Naive thymus-derived CD8-positive, alpha-beta T cell (primary cell): ENCODE data around the gene MCOLN2. TPM values are rescaled to one million over a fixed set of nuclear protein-coding genes. Genes with fewer than 3 reads are reported as not detected.

Experiments used
- ATAC-seq, 2 donors: fragments of 150-1000 bp; cut with Tn5 transposase in 1 of 2; sonication (Bioruptor Pico), chemical (Tn5 transposase) in 1 of 2; 1 replicate in 1 of 2; 2 replicates in 1 of 2; pipeline ENCODE4 v1.10.0; 2021; ENCODE audit warnings: mild to moderate bottlenecking in 2 of 2, moderate library complexity in 2 of 2
- POLR2A ChIA-PET: fragments of 350-600 bp; sonication (Branson Sonifier 250); formaldehyde crosslinking; loops from one replicate; lab custom pipeline; 2021; ENCODE audit warnings: antibody characterized with exemption; lab: Charles Lee
- DNase-seq, 10 donors: peaks; one replicate each; pipeline versions ENCODE4 v3.0.0 to v3.0.0-alpha.2; 2020 to 2022
- H3K27ac Mint-ChIP-seq, 10 donors: one replicate each; pipeline ENCODE4 v1.8.0; 2020 to 2022; ENCODE audit warnings: mild to moderate bottlenecking in 10 of 10, mixed read lengths in 10 of 10, moderate library complexity in 4 of 10, inconsistent platforms in 1 of 10
- H3K27me3 Mint-ChIP-seq, 5 donors: one replicate each; pipeline ENCODE4 v1.8.0; 2021 to 2022; ENCODE audit warnings: mixed read lengths in 5 of 5
- H3K36me3 Mint-ChIP-seq, 3 donors: one replicate each; pipeline ENCODE4 v1.8.0; 2020 to 2022; ENCODE audit warnings: mixed read lengths in 3 of 3, mild to moderate bottlenecking in 2 of 3, inconsistent platforms in 1 of 3
- H3K4me1 Mint-ChIP-seq, 4 donors: one replicate each; pipeline ENCODE4 v1.8.0; 2021 to 2022; ENCODE audit warnings: mixed read lengths in 4 of 4
- H3K4me3 Mint-ChIP-seq, 10 donors: one replicate each; pipeline ENCODE4 v1.8.0; 2020 to 2022; ENCODE audit warnings: mild to moderate bottlenecking in 10 of 10, mixed read lengths in 10 of 10, moderate library complexity in 6 of 10, inconsistent platforms in 1 of 10
- H3K9me3 Mint-ChIP-seq, 9 donors: one replicate each; pipeline ENCODE4 v1.8.0; 2020 to 2022; ENCODE audit warnings: mixed read lengths in 9 of 9, mild to moderate bottlenecking in 3 of 9, inconsistent platforms in 1 of 9, moderate library complexity in 1 of 9
- polyA plus RNA-seq, 3 donors: library from polyadenylated mRNA; unstranded; fragments of 300-500 nt; fragmentation: Illumina TruSeq; gene quantifications; one replicate each; pipeline ENCODE4 v1.2.3, GENCODE V29; 2021
- total RNA-seq, 8 experiments: library from RNA in 2 of 8; stranded (reverse) in 2 of 8; gene quantifications; one replicate each; pipeline ENCODE4 v1.2.3 and lab custom pipeline; 2021 to 2026

MCOLN2 gene
- total and polyA plus RNA-seq, 5 experiments from 2014 or later, result 1.1 to 3.7 (median 2.7) TPM

- DNase-seq (no peak), ATAC-seq (no peak)
- Mint-ChIP-seq H3K27me3 (peaks cover 0 to 10% (median 2%) of the 10 kb centered on the region in 5 donors), H3K4me1 (no peaks in the 10 kb centered on the region), H3K9me3 (no peaks in the 10 kb centered on the region), H3K27ac (no peak overlapping the region), H3K36me3 (no peaks in the 10 kb centered on the region), H3K4me3 (no peak overlapping the region)
- POLR2A ChIA-PET, result no interaction called here
Measured at GRCh38 chr1:84957966-84958365, 38.9 kb downstream of the MCOLN2 start.

- peaks cover 0 to 11% (median 2%) of the 10 kb centered on the region in 5 donors for H3K27me3 Mint-ChIP-seq
- H3K4me3 Mint-ChIP-seq, result no peak overlapping the region
- H3K9me3 Mint-ChIP-seq, result no peaks in the 10 kb centered on the region
- ATAC-seq, result no peak
- H3K36me3 Mint-ChIP-seq, result peaks cover 0 to 2% (median 0%) of the 10 kb centered on the region in 3 donors
- H3K27ac Mint-ChIP-seq, result peak overlapping the region in 1 of 10 donors; percentile 58
- H3K4me1 Mint-ChIP-seq, result no peaks in the 10 kb centered on the region
- POLR2A ChIA-PET, result no interaction called here
- no peak for DNase-seq
Measured at GRCh38 chr1:84956655-84957054, 40.3 kb downstream of the MCOLN2 start.

GRCh38 chr1:84956097-84956496, 40.8 kb downstream of the MCOLN2 start:
- peaks cover 0 to 12% (median 4%) of the 10 kb centered on the region in 5 donors for H3K27me3 Mint-ChIP-seq
- H3K27ac Mint-ChIP-seq, result no peak overlapping the region
- no peak overlapping the region for H3K4me3 Mint-ChIP-seq
- no peaks in the 10 kb centered on the region for H3K4me1 Mint-ChIP-seq
- peaks cover 0 to 3% (median 0%) of the 10 kb centered on the region in 3 donors for H3K36me3 Mint-ChIP-seq
- POLR2A ChIA-PET, result no interaction called here
- ATAC-seq (no peak), DNase-seq (no peak)
- H3K9me3 Mint-ChIP-seq, result peaks cover 0 to 1% (median 0%) of the 10 kb centered on the region in 9 donors

- H3K4me3 Mint-ChIP-seq, result no peak overlapping the region
- POLR2A ChIA-PET, result no interaction called here
- DNase-seq (no peak), ATAC-seq (no peak)
- no peak overlapping the region for H3K27ac Mint-ChIP-seq
- H3K9me3 Mint-ChIP-seq, result peaks cover 0 to 28% (median 9%) of the 10 kb centered on the region in 9 donors
- peaks cover 0 to 13% (median 11%) of the 10 kb centered on the region in 4 donors for H3K4me1 Mint-ChIP-seq
- peaks cover 0 to 29% (median 22%) of the 10 kb centered on the region in 3 donors for H3K36me3 Mint-ChIP-seq
- peaks cover 0 to 11% (median 7%) of the 10 kb centered on the region in 5 donors for H3K27me3 Mint-ChIP-seq
Measured at GRCh38 chr1:84949664-84950063, 47.2 kb downstream of the MCOLN2 start.

GRCh38 chr1:84947536-84948410, 49.1 kb downstream of the MCOLN2 start:
- POLR2A ChIA-PET, result interaction anchor here (0.5 to 1.6 kb wide), 2 partner anchors 188 to 328 kb away, joined by 4 to 5 read pairs; partner anchors contain the start of gene BCL10
- Mint-ChIP-seq H3K36me3 (peaks cover 0 to 29% (median 22%) of the 10 kb centered on the region in 3 donors), H3K27me3 (peaks cover 0 to 11% (median 5%) of the 10 kb centered on the region in 5 donors), H3K9me3 (peaks cover 0 to 28% (median 9%) of the 10 kb centered on the region in 9 donors), H3K4me1 (peaks cover 0 to 17% (median 12%) of the 10 kb centered on the region in 4 donors), H3K27ac (peak overlapping the region in 2 of 10 donors; percentile 16 to 20), H3K4me3 (no peak overlapping the region)
- ATAC-seq, result no peak
- DNase-seq, result no peak

- H3K36me3 Mint-ChIP-seq, result peaks cover 0 to 27% (median 22%) of the 10 kb centered on the region in 3 donors
- peaks cover 0 to 28% (median 9%) of the 10 kb centered on the region in 9 donors for H3K9me3 Mint-ChIP-seq
- peaks cover 0 to 17% (median 12%) of the 10 kb centered on the region in 4 donors for H3K4me1 Mint-ChIP-seq
- H3K27ac Mint-ChIP-seq, result peak overlapping the region in 7 of 10 donors; percentile 57 to 96 (median 75)
- H3K4me3 Mint-ChIP-seq, result peak overlapping the region in 1 of 10 donors; percentile 86
- POLR2A ChIA-PET, result no interaction called here
- ATAC-seq, result no peak
- DNase-seq, result no peak
- peaks cover 0 to 11% (median 5%) of the 10 kb centered on the region in 5 donors for H3K27me3 Mint-ChIP-seq
Measured at GRCh38 chr1:84946631-84947030, 50.3 kb downstream of the MCOLN2 start.

GRCh38 chr1:84944767-84945486, 52.0 kb downstream of the MCOLN2 start:
- H3K27ac Mint-ChIP-seq, result peak overlapping the region; percentile 87 to 99 (median 98)
- H3K9me3 Mint-ChIP-seq, result peaks cover 0 to 18% (median 7%) of the 10 kb centered on the region in 9 donors
- peak overlapping the region; percentile 70 to 92 (median 88) for H3K4me3 Mint-ChIP-seq
- ATAC-seq, result peak; percentile 90 to 92
- H3K4me1 Mint-ChIP-seq, result peaks cover 0 to 17% (median 12%) of the 10 kb centered on the region in 4 donors
- peak; percentile 22 to 95 (median 81) for DNase-seq
- POLR2A ChIA-PET, result interaction anchor here (0.6 to 2.0 kb wide), 11 partner anchors 54 to 331 kb away, joined by 3 to 31 read pairs (median 4); partner anchors contain the start of genes BCL10, C1orf52 and SYDE2
- no peaks in the 10 kb centered on the region for H3K27me3 Mint-ChIP-seq
- H3K36me3 Mint-ChIP-seq, result peaks cover 0 to 16% (median 12%) of the 10 kb centered on the region in 3 donors

- POLR2A ChIA-PET, result interaction anchor here (1.3 kb wide), 1 partner anchor 258 kb away, joined by 4 read pairs; no protein-coding TSS in a partner anchor
- peaks cover 0 to 6% (median 0%) of the 10 kb centered on the region in 5 donors for H3K27me3 Mint-ChIP-seq
- H3K27ac Mint-ChIP-seq, result no peak overlapping the region
- peaks cover 0 to 17% (median 12%) of the 10 kb centered on the region in 4 donors for H3K4me1 Mint-ChIP-seq
- no peaks in the 10 kb centered on the region for H3K36me3 Mint-ChIP-seq
- DNase-seq, result no peak
- no peak for ATAC-seq
- no peak overlapping the region for H3K4me3 Mint-ChIP-seq
- H3K9me3 Mint-ChIP-seq, result no peaks in the 10 kb centered on the region
Measured at GRCh38 chr1:84941843-84942242, 55.1 kb downstream of the MCOLN2 start.

- H3K36me3 Mint-ChIP-seq, result no peaks in the 10 kb centered on the region
- peak overlapping the region in 1 of 10 donors; percentile 11 for H3K27ac Mint-ChIP-seq
- H3K9me3 Mint-ChIP-seq, result no peaks in the 10 kb centered on the region
- H3K4me3 Mint-ChIP-seq, result no peak overlapping the region
- ATAC-seq (no peak), DNase-seq (no peak)
- peaks cover 0 to 6% (median 0%) of the 10 kb centered on the region in 5 donors for H3K27me3 Mint-ChIP-seq
- peaks cover 0 to 17% (median 10%) of the 10 kb centered on the region in 4 donors for H3K4me1 Mint-ChIP-seq
- POLR2A ChIA-PET, result no interaction called here
Measured at GRCh38 chr1:84940481-84940880, 56.4 kb downstream of the MCOLN2 start.

GRCh38 chr1:84939761-84940160, 57.2 kb downstream of the MCOLN2 start:
- Mint-ChIP-seq H3K27ac (no peak overlapping the region), H3K4me3 (no peak overlapping the region), H3K4me1 (peaks cover 0 to 12% (median 6%) of the 10 kb centered on the region in 4 donors), H3K36me3 (no peaks in the 10 kb centered on the region), H3K27me3 (peaks cover 0 to 6% (median 0%) of the 10 kb centered on the region in 5 donors), H3K9me3 (no peaks in the 10 kb centered on the region)
- DNase-seq (no peak), ATAC-seq (no peak)
- POLR2A ChIA-PET, result no interaction called here

- DNase-seq (no peak), ATAC-seq (no peak)
- peaks cover 0 to 6% (median 0%) of the 10 kb centered on the region in 5 donors for H3K27me3 Mint-ChIP-seq
- H3K27ac Mint-ChIP-seq, result peak overlapping the region in 1 of 10 donors; percentile 84
- no peak overlapping the region for H3K4me3 Mint-ChIP-seq
- no peaks in the 10 kb centered on the region for H3K36me3 Mint-ChIP-seq
- POLR2A ChIA-PET, result no interaction called here
- peaks cover 0 to 6% (median 4%) of the 10 kb centered on the region in 4 donors for H3K4me1 Mint-ChIP-seq
- no peaks in the 10 kb centered on the region for H3K9me3 Mint-ChIP-seq
Measured at GRCh38 chr1:84939151-84939550, 57.8 kb downstream of the MCOLN2 start.

- Mint-ChIP-seq H3K27ac (peak overlapping the region in 1 of 10 donors; percentile 55), H3K27me3 (peaks cover 0 to 6% (median 0%) of the 10 kb centered on the region in 5 donors), H3K36me3 (no peaks in the 10 kb centered on the region), H3K4me3 (peak overlapping the region in 1 of 10 donors; percentile 43), H3K9me3 (no peaks in the 10 kb centered on the region), H3K4me1 (peaks cover 0 to 6% (median 4%) of the 10 kb centered on the region in 4 donors)
- POLR2A ChIA-PET, result no interaction called here
- ATAC-seq (peak; percentile 71 to 78), DNase-seq (peak in 7 of 10 donors; percentile 7 to 69 (median 47))
Measured at GRCh38 chr1:84936116-84936810, 60.6 kb downstream of the MCOLN2 start.
